Mesendoderm (in vitro differentiated cells): ENCODE results near the gene EXOC2.
A peak's percentile ranks its signal among the peaks of the same experiment; 100 is the strongest.
"Not testable (repeated sequence)": the region's sequence is repeated elsewhere in the genome, so short reads cannot be mapped to it uniquely, and the experiment has no call there.

Experiments used
- DNase-seq: peaks from one replicate; pipeline ENCODE4 v3.0.0; 2013
- H2AK5ac ChIP-seq: 2 replicates; pipeline ENCODE4 v1.6.1; 2013; ENCODE audit warnings: low read length, inconsistent platforms
- H2BK120ac ChIP-seq: 2 replicates; pipeline ENCODE4 v1.6.1; 2013; ENCODE audit warnings: low read depth, mild to moderate bottlenecking, low read length, moderate library complexity, mixed read lengths
- H2BK15ac ChIP-seq: replicated peaks from 2 replicates; pipeline ENCODE4 v1.6.1; 2013; ENCODE audit warnings: low read depth, mild to moderate bottlenecking, moderate library complexity
- H2BK5ac ChIP-seq: 2 replicates; pipeline ENCODE4 v1.6.1; 2013; ENCODE audit warnings: low read length, inconsistent platforms
- H3K18ac ChIP-seq: 2 replicates; pipeline ENCODE4 v1.6.1; 2013; ENCODE audit warnings: mild to moderate bottlenecking, low read length, mixed read lengths
- H3K23ac ChIP-seq: one replicate; pipeline ENCODE4 v1.6.1; 2013; ENCODE audit warnings: low read length
- H3K27ac ChIP-seq: 2 replicates; pipeline ENCODE4 v1.5.1; 2013; ENCODE audit warnings: low read depth, mild to moderate bottlenecking, inconsistent platforms, low read length, moderate library complexity
- H3K27me3 ChIP-seq: 2 replicates; pipeline ENCODE4 v1.6.1; 2013; ENCODE audit warnings: low read length, control low read depth, mild to moderate bottlenecking, inconsistent platforms; ENCODE audit not compliant: insufficient read depth, poor library complexity
- H3K36me3 ChIP-seq: 2 replicates; pipeline ENCODE4 v1.6.1; 2013; ENCODE audit warnings: low read length, inconsistent platforms; ENCODE audit not compliant: control insufficient read depth, insufficient read depth
- H3K4ac ChIP-seq: one replicate; pipeline ENCODE4 v1.6.1; 2013; ENCODE audit warnings: low read depth, mild to moderate bottlenecking, low read length, moderate library complexity
- H3K4me1 ChIP-seq: 2 replicates; pipeline ENCODE4 v1.6.1; 2013; ENCODE audit warnings: low read depth, low read length, inconsistent platforms; ENCODE audit not compliant: control insufficient read depth
- H3K4me2 ChIP-seq: 2 replicates; pipeline ENCODE4 v1.6.1; 2013; ENCODE audit warnings: low read length
- H3K4me3 ChIP-seq: 2 replicates; pipeline ENCODE4 v1.5.1; 2013; ENCODE audit warnings: mild to moderate bottlenecking, low read length
- H3K56ac ChIP-seq: one replicate; pipeline ENCODE4 v1.6.1; 2013; ENCODE audit warnings: low read length
- H3K79me1 ChIP-seq: 2 replicates; pipeline ENCODE4 v1.6.1; 2013; ENCODE audit warnings: low read length, inconsistent platforms
- H3K79me2 ChIP-seq: 2 replicates; pipeline ENCODE4 v1.6.1; 2013; ENCODE audit warnings: mild to moderate bottlenecking, low read length; ENCODE audit not compliant: control insufficient read depth, insufficient read depth
- H3K9ac ChIP-seq: 2 replicates; pipeline ENCODE4 v1.6.1; 2013; ENCODE audit warnings: low read length, inconsistent platforms
- H4K5ac ChIP-seq: one replicate; pipeline ENCODE4 v1.6.1; 2013; ENCODE audit warnings: low read length
- H4K8ac ChIP-seq: one replicate; pipeline ENCODE4 v1.6.1; 2013; ENCODE audit warnings: low read depth, mild to moderate bottlenecking, control low read depth, low read length, moderate library complexity
- WGBS: extraction: QIAGEN DNeasy Blood & Tissue Kit; methylation state at CpG from one replicate; pipeline ENCODE4 v1.1.7; 2013; ENCODE audit warnings: low lambda C conversion rate, missing lambda C conversion rate; ENCODE audit not compliant: insufficient coverage; ENCODE audit errors: extremely low coverage; 5-methylcytosine and 5-hydroxymethylcytosine counted together

Gene EXOC2

DNA sequence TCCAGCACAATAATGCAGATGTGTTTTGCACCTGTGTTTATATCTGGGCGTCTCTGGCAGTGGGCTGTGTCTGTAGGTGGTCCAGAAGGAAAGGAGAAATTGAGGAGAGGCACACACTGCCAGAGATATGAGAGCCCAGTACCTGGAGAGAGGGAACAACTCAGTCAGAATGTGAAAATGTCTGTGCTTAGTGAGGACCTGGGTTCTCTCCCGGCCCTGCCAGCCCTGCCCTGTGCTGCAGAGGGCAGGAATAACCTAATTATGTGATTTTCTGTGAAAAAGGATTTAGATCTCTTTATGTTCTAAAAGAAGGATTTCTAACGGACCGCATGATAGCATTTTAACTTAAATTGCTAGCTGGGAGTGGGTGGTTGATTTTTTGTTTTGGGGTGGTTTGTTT is 8.3 kb upstream of the EXOC2 start:
- H4K5ac ChIP-seq, result no peak overlapping the region
- H3K27ac ChIP-seq, result no peak overlapping the region
- H3K56ac ChIP-seq, result no peak overlapping the region
- no peak overlapping the region for H3K9ac ChIP-seq
- no peaks in the 10 kb centered on the region for H3K79me2 ChIP-seq
- H3K18ac ChIP-seq, result no peak overlapping the region
- no peaks in the 10 kb centered on the region for H3K79me1 ChIP-seq
- no peaks in the 10 kb centered on the region for H3K27me3 ChIP-seq
- H2BK15ac ChIP-seq, result no peak overlapping the region
- no peak overlapping the region for H3K23ac ChIP-seq
- no peak overlapping the region for H4K8ac ChIP-seq
- no peak overlapping the region for H2AK5ac ChIP-seq
- DNase-seq, result no peak
- H3K4me1 ChIP-seq, result no peaks in the 10 kb centered on the region
- no peak overlapping the region for H2BK5ac ChIP-seq
- H2BK120ac ChIP-seq, result no peak overlapping the region
- no peak overlapping the region for H3K4me3 ChIP-seq
- H3K4ac ChIP-seq, result no peak overlapping the region
- H3K36me3 ChIP-seq, result no peaks in the 10 kb centered on the region
- no CpG with 5 or more reads among the region's 4 CpGs for WGBS
- no peak overlapping the region for H3K4me2 ChIP-seq

GRCh38 chr6:700490-700889 is 7.6 kb upstream of the EXOC2 start:
- H2AK5ac ChIP-seq, result no peak overlapping the region
- H3K27ac ChIP-seq, result no peak overlapping the region

GRCh38 chr6:699319-699718 is 6.4 kb upstream of the EXOC2 start:
- H3K4me3 ChIP-seq, result no peak overlapping the region
- H3K79me1 ChIP-seq, result no peaks in the 10 kb centered on the region
- no peak overlapping the region for H3K18ac ChIP-seq
- no peak overlapping the region for H3K4ac ChIP-seq
- no peak overlapping the region for H2BK5ac ChIP-seq
- no peaks in the 10 kb centered on the region for H3K36me3 ChIP-seq
- no peak overlapping the region for H2BK120ac ChIP-seq
- no peaks in the 10 kb centered on the region for H3K27me3 ChIP-seq
- no peak overlapping the region for H2BK15ac ChIP-seq
- no peak overlapping the region for H2AK5ac ChIP-seq
- H4K8ac ChIP-seq, result no peak overlapping the region
- no CpG with 5 or more reads among the region's 6 CpGs for WGBS
- H3K23ac ChIP-seq, result no peak overlapping the region
- no peak overlapping the region for H3K9ac ChIP-seq
- no peak overlapping the region for H3K4me2 ChIP-seq
- H3K79me2 ChIP-seq, result no peaks in the 10 kb centered on the region
- no peaks in the 10 kb centered on the region for H3K4me1 ChIP-seq
- H3K56ac ChIP-seq, result no peak overlapping the region
- H4K5ac ChIP-seq, result no peak overlapping the region
- DNase-seq, result no peak
- H3K27ac ChIP-seq, result no peak overlapping the region

More at GRCh38 chr6:700490-700889, 7.6 kb upstream of the EXOC2 start:
- no peak overlapping the region for H3K18ac ChIP-seq
- no peak overlapping the region for H4K8ac ChIP-seq
- no peaks in the 10 kb centered on the region for H3K36me3 ChIP-seq
- H3K4me3 ChIP-seq, result no peak overlapping the region
- H3K56ac ChIP-seq, result no peak overlapping the region
- no peaks in the 10 kb centered on the region for H3K79me2 ChIP-seq
- no CpG with 5 or more reads among the region's 3 CpGs for WGBS
- H3K9ac ChIP-seq, result no peak overlapping the region
- no peak overlapping the region for H4K5ac ChIP-seq
- H3K4me1 ChIP-seq, result no peaks in the 10 kb centered on the region
- no peak overlapping the region for H2BK120ac ChIP-seq
- H3K23ac ChIP-seq, result no peak overlapping the region
- no peaks in the 10 kb centered on the region for H3K27me3 ChIP-seq
- H3K4ac ChIP-seq, result no peak overlapping the region
- no peak overlapping the region for H3K4me2 ChIP-seq
- no peak for DNase-seq
- no peak overlapping the region for H2BK15ac ChIP-seq
- H2BK5ac ChIP-seq, result no peak overlapping the region
- H3K79me1 ChIP-seq, result no peaks in the 10 kb centered on the region

DNA sequence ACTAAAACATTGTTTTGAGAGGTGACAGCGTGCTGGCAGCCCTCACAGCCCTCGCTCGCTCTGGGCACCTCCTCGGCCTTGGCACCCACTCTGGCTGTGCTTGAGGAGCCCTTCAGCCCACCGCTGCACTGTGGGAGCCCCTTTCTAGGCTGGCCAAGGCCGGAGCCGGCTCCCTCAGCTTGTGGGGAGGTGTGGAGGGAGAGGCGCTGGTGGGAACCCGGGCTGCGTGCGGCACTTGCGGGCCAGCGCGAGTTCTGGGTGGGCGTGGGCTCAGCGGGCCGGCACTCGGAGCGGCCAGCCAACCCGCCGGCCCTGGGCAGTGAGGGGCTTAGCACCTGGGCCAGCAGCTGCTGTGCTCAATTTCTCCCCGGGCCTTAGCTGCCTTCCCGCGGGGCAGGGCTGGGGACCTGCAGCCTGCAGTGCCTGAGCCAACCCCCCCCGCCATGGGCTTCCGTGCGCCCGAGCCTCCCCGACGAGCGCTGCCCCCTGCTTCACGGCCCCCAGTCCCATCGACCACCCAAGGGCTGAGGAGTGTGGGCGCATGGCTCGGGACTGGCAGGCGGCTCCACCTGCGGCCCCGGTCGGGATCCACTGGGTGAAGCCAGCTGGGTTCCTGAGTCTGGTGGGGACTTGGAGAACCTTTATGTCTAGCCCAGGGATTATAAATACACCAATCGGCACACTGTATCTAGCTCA is 1.6 kb upstream of the EXOC2 start:
- not testable (repeated sequence) for H3K4me1 ChIP-seq, H3K79me1 ChIP-seq, H3K23ac ChIP-seq, H2BK5ac ChIP-seq, H3K18ac ChIP-seq, H3K4me2 ChIP-seq, H3K27ac ChIP-seq, H3K4ac ChIP-seq, H3K56ac ChIP-seq, H4K8ac ChIP-seq, H3K9ac ChIP-seq, H2AK5ac ChIP-seq, H2BK15ac ChIP-seq, H3K4me3 ChIP-seq, H3K36me3 ChIP-seq, H4K5ac ChIP-seq, H2BK120ac ChIP-seq, H3K27me3 ChIP-seq, DNase-seq
- peaks cover 11% of the 10 kb centered on the region for H3K79me2 ChIP-seq
- no CpG with 5 or more reads among the region's 40 CpGs for WGBS

DNA sequence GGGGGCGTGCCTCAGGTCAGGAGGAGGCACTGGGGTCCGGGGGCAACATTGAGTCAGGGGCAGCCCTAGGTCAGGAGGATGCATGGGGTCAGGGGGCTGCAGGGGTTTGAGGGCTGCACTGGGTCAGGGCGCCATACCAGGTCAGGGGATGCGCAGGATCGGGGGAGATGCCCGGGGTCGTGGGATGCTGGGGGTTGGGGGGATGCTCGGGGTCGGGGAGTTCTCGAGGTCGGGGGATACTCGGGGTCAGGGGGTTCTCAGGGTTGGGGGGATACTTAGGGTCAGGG is 727 bp upstream of the EXOC2 start:
- no peaks in the 10 kb centered on the region for H3K4me1 ChIP-seq
- no peaks in the 10 kb centered on the region for H3K27me3 ChIP-seq
- no peaks in the 10 kb centered on the region for H3K36me3 ChIP-seq
- H2BK15ac ChIP-seq, result no peak overlapping the region
- peak overlapping the region; percentile 61 for H3K56ac ChIP-seq
- no peak overlapping the region for H3K4ac ChIP-seq
- no peak overlapping the region for H2BK120ac ChIP-seq
- no peak overlapping the region for H3K18ac ChIP-seq
- WGBS, result no CpG with 5 or more reads among the region's 12 CpGs
- no peak overlapping the region for H2BK5ac ChIP-seq
- no peak overlapping the region for H4K5ac ChIP-seq
- no peak overlapping the region for H4K8ac ChIP-seq
- peaks cover 15% of the 10 kb centered on the region for H3K79me2 ChIP-seq
- H3K79me1 ChIP-seq, result peaks cover 9% of the 10 kb centered on the region
- H3K4me3 ChIP-seq, result no peak overlapping the region
- H3K27ac ChIP-seq, result no peak overlapping the region
- no peak overlapping the region for H3K23ac ChIP-seq
- no peak overlapping the region for H3K4me2 ChIP-seq
- no peak for DNase-seq
- no peak overlapping the region for H2AK5ac ChIP-seq
- H3K9ac ChIP-seq, result no peak overlapping the region

- H3K18ac ChIP-seq, result peak overlapping the region; percentile 73
- H2BK5ac ChIP-seq, result no peak overlapping the region
- H3K23ac ChIP-seq, result no peak overlapping the region
- no peaks in the 10 kb centered on the region for H3K36me3 ChIP-seq
- H3K27me3 ChIP-seq, result no peaks in the 10 kb centered on the region
- peak; percentile 79 for DNase-seq
- H3K27ac ChIP-seq, result no peak overlapping the region
- WGBS, result no CpG with 5 or more reads among the region's 45 CpGs
- H3K9ac ChIP-seq, result peak overlapping the region; percentile 82
- H2BK15ac ChIP-seq, result no peak overlapping the region
- H4K8ac ChIP-seq, result no peak overlapping the region
- peak overlapping the region; percentile 73 for H3K4me2 ChIP-seq
- H3K4ac ChIP-seq, result peak overlapping the region; percentile 65
- peak overlapping the region; percentile 89 for H3K56ac ChIP-seq
- no peaks in the 10 kb centered on the region for H3K4me1 ChIP-seq
- no peak overlapping the region for H2AK5ac ChIP-seq
- H3K79me1 ChIP-seq, result peaks cover 15% of the 10 kb centered on the region
- H3K79me2 ChIP-seq, result peaks cover 20% of the 10 kb centered on the region
- no peak overlapping the region for H2BK120ac ChIP-seq
- no peak overlapping the region for H4K5ac ChIP-seq
- peak overlapping the region; percentile 78 for H3K4me3 ChIP-seq
Observed at GRCh38 chr6:692356-692851, 535 bp downstream of the EXOC2 start.
